Measurements from ENCODE around the gene FARSB. TPM values are rescaled to one million over a fixed set of nuclear protein-coding genes. Genes with fewer than 3 reads are reported as not detected.

Gene FARSB
- total RNA-seq: 35.6 and 46.5 TPM in 2 replicates

GRCh38 chr2:222655787-222656525 is at the start of gene FARSB:
FARSB (minus strand) TSS chr2:222656092; CDS start chr2:222656073, 19 bp downstream.

DNA sequence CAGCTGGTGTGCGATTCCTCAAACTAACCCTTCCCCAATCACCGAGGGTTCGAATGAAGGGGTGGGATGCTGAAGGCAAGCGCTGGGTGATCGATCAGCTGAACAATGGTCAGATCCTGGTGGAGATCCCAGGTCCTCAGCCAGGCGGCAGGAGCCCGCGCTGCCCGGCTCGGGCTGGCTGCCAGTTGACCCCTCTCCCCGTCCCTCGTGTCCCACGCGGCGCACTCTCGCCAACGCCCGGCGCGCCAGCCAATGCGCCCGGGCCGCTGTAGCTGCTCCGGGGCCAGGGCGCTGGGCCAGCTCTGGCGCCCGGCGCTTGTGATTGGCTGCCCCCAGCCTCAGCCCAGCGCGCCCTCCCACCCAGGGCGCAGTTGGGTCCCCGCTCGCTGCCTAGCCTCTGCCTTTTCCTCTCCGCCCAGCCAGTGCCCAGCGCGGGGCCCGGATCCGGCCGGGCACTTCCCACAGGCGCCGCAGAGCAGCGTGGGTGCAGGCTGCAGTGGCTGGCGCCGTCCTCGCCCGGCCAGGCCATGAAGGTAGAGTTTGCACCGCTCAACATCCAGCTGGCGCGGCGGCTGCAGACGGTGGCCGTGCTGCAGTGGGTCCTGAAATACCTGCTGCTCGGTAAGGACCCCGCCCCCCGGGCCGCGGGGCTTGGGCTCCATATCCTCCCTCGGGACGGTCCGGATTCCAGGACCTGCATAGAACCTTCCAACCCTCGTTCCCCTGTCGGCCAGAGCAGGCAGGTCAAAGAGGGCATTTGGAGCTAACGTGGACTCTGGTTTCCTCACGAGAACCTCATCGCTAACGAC is 15.6 kb upstream of the FARSB start, which contains the start of gene MOGAT1:
TSS of gene MOGAT1 (plus strand) at position 400 of the 809 bp plus-strand sequence. CDS start at position 528, 128 bp downstream.

Other genes with a start within 250 kb of the FARSB start
- not detected in 2 replicates for gene SGPP2, start 231.5 kb downstream of the FARSB start, total RNA-seq
- not detected in 2 replicates for gene MOGAT1, start 15.6 kb upstream of the FARSB start, total RNA-seq
- gene ACSL3, start 204.9 kb upstream of the FARSB start, total RNA-seq: 104 and 192 TPM in 2 replicates

Measured in subcutaneous preadipocyte (primary cell).